ENCODE measurements around the gene AK9.
"Not testable (repeated sequence)": the region's sequence is repeated elsewhere in the genome, so short reads cannot be mapped to it uniquely, and the experiment has no call there.

AK9 gene

DNA sequence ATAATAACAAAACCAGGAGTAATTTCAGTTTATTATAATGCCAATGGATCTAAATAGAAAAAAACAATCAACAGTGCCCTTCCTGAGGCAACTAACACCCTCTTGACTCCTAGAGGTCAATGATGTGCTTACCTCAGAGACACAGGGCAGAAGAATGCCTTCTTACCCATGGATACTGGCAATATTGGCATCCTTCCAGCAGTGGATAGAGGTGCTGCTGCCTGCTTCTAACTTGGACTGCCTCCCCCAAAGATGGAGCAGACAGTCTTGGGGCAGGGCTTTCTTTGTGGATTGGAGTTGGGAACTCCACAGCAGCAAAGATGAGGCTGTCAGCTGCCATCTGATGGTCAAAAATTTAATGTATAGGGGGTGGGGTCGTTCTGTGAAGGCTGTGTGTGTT lies 78.7 kb downstream of the AK9 start:
- no peak for DNase-seq

DNA sequence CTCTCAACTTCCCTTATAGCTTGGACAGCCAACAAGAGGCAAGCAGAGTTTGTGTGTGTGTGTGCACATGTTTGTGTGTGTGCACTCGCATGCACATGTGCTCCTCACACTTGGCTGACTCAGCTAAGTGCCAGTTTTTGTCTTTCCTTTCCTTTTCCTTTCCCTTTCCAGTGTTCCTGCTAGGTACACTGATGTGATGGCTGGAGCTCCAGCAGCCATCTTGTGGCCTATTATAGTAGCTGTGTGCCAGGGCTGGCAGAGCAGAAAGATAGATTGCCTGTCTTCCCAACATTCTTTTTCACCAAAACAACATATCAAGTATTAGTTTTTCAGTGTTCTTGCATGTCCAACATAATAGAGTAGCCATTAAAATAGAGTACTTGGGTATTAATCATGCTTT lies 79.5 kb downstream of the AK9 start:
- no peak for DNase-seq

DNA sequence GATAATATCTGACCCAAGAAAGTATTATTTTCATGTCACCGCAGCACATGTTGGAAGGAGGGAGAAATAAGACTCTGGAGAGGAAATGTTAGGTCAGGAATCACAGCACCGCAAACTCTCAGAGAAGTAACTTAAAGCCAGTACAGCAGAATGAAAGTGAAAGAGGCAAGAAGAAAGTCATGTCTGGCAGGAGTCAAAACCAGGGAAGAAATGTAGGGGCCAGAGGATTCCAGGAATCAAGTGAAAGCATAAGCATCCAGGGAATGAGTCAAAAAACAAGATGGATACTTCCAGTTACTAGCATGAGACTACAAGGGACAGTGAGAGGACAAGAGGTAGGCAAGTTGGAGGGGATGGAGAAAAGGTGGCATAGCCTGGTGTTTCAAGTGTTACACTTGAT lies 80.4 kb downstream of the AK9 start:
- DNase-seq, result peak; percentile 4

DNA sequence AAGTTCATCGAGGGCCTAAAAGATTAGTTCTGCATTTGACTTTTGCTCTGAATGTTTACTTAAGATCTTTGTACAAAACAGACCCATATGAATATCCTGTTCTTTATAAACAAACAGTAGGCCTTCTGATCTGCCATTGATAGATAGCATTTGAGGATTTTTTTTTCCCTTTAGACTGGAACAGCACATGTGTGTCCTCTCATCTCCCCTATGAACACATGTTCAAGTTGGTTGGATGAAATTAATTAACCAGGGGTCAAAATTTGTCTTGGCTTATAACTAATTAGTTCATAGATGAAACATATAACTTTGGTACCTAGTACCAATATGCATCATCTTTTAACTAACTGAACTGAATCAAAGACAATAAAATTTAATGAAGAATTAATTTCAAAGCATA lies 81.3 kb downstream of the AK9 start:
- DNase-seq, result no peak

DNA sequence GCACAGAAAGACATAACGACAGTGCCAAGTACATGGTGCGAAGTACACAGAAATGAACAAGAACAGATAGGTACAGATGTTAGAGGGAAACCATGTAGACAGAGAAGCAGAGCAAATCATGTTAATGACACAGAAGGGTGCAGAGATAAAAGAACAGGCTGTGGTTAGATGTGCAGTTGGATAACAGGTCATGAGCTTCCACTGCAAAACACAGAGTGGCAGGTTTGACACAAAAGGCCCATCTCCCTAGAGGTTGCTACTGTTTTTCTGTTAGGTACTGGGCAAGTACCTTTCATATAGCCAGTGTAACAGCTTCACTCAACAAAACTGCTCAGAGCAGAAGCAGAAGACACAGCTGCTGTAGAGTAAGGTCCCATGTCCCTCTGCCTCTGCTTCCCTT lies 84.6 kb downstream of the AK9 start:
- DNase-seq, result no peak

DNA sequence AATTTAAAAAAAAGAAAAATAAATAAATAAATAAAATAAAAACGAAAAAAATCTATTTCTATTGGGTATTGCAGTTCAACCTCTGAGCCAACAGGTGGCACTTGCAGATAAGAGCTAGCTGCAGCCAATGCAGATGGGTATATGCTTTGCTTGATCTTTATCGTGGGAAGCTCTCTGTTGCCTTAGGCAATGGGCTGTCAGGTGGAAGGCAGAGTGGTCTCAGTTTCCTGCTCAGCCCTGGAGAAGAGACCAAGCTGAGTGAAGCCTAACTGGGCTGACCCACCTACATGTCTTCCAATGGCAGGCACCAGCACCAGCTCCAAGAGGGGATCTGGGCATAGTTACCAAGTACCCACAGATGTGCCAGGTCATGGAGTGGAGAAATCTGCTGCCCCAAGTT lies 95.0 kb downstream of the AK9 start:
- no peak for DNase-seq

DNA sequence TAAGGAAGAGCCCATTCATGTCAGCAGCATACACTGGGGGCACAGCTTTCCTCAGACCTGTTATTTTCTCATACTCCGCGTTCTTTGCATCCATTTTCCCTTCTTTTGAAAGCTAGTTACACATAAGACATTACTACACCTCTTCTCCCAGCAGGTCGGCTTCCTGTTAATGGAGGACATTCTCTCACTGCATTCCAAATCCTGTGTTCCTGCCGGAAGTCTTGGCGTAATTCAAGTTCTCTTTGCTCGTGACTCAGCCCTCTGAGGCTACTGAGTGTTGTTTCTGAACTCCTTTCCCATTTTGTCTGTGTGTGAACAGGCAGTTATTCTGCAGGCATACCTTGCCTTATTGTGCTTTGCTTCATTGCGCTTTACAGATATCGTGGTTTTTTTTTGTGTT lies 110.5 kb downstream of the AK9 start:
- no peak for DNase-seq

DNA sequence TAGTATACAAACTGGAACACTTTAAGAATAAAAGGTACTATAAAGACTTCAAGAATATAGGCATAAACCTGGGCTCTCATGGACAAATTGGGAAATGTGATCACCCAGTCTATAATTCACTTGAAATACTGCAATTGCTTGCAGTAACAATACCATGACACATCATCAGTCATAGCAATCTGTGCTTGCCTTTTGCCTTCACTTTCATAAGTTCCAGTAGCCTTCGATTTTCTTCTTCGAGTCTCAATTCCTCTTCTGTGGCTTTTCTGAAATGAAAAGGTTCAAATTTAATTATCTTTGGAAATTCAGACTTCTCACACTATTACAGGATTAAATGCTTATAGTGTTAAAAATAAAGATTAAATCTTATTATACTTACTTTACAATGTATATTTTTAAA lies 111.6 kb downstream of the AK9 start:
- DNase-seq, result no peak

DNA sequence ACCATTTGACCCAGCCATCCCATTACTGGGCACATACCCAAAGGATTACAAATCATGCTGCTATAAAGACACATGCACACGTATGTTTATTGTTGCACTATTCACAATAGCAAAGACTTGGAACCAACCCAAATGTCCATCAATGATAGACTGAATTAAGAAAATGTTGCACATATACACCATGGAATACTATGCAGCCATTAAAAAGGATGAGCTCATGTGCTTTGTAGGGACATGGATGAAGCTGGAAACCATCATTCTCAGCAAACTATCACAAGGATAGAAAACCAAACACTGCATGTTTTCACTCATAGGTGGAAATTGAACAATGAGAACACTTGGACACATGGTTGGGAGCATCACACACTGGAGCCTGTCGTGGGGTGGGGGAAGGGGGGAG lies 121.1 kb downstream of the AK9 start:
- not testable (repeated sequence) for DNase-seq

DNA sequence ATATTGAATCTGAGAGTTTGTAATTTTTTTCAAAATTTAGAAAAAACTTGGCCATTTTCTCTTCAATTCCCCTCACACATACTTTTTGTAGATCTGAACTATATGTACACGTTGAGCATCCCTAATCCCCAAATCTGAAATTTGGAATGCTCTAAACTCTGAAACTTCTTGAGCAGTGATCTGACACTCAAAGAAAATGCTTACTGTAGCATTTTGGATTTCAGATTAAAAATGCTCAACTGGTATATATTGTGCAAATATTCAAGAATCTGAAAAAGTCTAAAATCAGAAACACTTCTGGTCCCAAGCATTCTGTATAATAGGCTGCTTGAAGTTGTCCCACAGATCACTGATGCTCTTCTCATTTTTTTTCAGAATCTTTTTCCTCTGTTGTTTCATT lies 129.2 kb downstream of the AK9 start:
- DNase-seq, result no peak

DNA sequence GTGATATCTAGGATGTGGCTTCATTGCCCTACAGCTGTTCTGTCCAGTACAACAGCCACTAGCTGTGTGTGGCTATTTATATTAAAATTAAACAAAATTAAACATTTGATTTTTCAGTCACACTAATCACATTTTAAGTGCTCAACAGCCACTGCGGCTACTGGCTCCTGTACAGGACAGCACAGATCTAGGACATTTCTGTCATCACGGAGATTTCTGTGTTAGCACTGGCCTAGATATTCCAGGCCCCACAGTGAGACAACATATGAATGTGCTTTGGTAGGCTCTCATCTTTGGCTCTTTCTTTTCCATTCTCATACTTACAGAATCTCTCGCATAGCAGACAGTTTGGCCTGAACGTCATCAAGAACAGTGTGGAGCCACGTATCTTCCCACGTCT lies 159.6 kb downstream of the AK9 start:
- no peak for DNase-seq

DNA sequence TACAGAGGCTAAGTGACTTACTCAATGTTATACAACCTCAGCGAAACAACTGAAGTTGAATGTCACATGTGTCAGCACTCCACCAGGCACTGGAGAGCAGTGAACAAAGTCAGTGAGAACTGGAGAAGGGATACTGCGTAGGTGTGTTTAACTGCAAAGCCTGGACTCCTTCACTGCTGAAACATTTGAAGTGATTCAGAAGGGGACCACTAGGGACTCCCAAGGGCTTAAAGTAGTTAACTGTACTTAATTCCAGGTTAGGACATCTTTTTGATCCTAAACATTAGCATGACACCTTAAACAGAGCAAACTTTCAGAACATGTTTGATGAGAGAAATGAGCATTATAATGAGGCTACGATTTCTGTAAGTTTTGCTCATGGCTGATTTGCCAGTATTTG lies 163.0 kb downstream of the AK9 start:
- DNase-seq, result peak; percentile 0

DNA sequence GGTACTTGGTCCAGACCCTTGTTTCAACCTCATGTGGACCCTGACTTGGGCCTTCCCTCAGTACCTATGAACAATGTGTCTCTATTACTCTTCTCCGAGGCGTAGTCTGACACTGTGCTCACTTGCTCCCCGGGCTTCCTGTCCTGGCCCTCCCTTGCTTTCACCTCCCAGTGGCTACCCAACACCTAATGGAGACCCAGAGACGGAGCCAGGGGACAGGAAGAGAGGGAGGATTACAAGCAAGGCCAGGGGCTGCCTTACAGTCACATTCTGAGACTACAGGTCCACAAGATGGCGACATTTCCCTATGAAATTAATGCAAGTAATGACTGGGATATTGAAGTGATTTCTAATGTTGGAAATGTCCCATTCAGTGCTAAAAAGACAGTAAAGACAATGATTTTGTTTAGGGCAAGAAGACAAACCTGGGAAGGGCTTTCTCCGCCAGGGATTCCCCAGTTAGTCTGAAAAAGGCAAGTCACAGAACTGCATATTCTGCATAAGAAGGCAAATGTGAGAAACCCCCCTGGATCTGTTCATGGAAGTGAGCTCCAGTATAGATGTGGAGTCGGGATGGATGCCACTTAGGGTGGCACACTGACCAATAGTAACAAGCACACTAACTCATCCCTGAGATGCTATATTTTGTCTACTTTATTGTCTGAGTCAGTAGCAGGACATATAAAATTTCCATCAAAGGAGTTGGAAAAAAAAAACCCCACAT lies 163.9 kb downstream of the AK9 start:
- peak; percentile 6 for DNase-seq

DNA sequence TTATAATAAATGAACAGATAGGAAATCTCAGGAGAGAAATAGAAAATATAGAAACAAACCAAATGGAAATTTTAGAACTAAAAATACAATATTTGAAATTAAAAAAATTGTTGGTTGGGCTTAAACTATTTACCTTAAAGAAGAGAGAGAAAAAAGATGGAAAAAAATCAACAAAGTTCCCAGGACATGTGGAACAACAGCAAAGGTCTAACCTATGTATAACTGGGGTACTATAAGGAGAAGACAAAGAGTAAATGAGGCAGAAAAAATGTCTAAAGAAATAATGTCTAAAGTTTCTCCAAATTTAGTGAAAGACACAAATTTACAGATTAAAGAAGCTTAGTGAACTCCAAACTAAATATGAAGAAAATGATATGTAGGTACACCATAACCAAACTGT lies 166.9 kb downstream of the AK9 start:
- DNase-seq, result no peak

DNA sequence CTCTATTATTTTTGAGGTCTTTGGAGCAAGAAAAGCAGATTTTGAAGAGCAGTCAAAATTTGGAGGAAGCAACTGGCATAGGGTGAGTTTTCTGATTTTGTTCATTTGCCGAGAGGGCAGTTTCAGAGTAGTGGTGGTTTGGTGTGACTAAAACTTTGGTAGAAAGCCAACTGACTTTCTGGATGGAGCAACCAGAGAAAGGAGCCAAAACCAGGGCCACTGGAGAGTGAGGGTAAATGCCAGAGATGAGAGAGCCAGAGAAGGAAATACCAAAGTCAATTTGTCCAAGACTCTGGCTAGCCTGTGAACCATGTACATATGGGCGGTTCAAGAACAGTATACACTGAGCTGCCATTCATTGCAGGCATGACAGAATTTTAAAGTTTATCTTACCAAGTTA lies 167.5 kb downstream of the AK9 start:
- DNase-seq, result no peak

DNA sequence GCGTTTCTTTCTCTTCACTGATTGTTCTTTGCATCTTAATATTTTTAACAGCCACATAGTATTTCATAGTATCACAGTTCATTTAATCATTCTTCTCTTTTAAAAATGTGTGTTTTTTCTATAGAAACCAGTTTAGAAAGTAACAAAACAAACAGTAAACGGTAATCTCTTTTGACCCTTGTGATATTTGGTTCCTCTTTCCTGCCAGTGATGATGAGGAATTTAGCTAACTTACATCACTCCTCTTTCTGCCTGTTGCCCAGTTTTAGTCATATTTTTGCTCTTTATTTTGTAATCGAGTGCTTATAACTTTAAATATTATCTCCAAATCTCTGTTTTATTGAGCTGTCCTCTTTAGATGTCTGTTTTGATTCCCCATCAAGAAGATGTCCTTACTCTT lies 169.9 kb downstream of the AK9 start:
- DNase-seq, result no peak

DNA sequence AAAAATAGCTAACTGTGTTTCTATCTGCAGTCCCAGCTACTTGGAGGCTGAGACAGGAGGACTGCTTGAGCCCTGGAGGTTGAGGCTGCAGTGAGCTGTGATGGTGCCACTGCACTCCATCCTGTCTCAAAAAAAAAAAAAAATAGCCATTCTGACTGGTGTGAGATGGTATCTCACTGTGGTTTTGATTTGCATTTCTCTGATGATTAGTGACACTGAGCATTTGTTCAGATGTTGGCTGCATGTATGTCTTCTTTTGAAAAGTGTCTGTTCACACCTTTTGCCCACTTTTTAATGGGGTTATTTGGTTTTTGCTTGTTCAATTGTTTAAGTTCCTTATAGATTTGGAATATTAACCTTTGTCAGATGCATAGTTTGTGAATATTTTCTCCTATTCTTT lies 171.4 kb downstream of the AK9 start:
- DNase-seq, result not testable (repeated sequence)

DNA sequence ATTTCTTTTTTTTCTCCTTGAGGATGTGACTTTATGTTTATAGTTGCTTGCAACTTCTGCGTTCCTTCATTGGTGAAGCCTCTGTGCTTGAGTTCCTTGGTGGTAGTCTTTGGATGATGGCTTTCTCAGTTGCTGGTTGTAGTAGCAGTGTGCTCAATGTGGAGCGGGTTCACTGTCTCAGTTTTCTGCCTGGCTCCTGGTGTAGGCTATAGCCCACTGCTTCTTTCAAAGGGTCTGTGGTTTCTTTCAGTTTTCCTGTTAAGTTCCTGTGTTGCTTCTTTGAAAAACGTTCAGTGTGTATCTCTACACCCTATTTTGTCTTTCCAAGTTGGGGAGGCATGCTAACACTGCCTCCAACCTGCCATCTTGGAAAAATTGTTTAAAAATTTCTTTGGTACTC lies 174.1 kb downstream of the AK9 start:
- no peak for DNase-seq

DNA sequence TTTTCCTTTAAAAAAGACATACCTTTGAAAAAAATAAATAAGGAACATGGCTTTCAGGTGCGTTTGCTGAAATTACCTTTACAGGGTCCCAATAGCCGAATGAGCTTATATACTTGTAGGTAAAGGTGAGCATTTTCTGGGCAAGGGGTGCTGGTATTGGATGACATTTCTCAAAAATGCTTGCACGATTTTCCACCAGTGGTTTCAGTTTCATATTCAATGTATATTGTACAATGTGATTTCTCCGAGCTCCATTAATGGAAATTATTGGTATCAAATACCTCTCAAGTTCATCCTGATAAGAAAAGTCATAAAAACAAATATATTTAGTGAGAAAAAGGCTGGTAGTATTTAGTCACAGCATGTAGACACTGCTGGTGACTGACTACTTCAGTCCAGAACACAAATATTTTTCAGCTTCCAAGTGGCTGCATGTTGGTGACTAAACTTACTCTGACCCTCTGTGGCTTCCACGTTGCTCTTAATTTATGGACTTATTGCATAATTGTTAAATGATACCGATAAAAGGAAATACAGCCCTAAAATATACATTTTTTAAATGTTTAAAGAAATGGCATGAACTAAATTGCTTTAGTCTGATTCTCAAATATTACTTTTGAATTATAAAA lies 175.1 kb downstream of the AK9 start:
- DNase-seq, result no peak

DNA sequence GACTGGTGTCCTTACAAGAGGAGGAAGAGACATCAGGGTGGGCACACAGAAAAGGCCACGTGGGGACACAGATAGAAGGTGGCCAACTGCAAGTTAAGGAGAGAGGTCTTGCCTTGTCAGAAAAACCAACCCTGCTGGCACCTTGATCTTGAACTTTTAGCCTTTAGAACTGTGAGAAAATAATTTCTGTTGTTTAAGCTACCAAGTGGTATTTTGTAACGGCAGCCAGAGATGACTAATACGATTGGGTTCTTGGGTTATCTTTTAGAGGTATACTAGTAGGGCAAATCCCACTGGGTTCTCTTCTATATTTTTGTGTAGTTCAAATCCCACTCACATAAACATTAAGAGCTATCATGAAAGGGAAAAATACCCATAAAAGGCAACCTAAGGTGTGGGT lies 176.1 kb downstream of the AK9 start:
- no peak for DNase-seq

DNA sequence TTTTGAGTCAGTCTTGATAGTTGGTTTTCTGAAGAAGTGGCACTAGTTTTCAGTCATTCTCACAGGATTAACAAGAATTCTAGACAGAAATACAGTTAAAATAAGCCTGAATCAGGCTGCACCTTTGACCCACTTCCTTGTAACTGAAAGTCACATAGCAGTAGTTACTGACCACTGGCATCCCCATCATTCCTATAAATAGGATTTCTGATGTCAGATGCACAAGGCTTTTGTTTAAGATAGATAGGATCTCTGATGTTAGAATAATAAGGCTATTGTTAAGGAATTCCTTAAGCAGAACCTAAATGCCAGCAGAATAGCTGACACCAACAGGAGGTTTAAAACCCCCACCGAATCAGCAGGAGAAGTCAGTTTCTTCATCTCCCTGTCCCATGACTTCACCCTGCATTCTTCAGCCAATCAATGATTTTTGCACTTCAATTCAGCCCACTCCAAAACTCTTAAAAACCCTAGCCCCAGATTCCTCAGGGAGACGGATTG lies 177.4 kb downstream of the AK9 start:
- no peak for DNase-seq

DNA sequence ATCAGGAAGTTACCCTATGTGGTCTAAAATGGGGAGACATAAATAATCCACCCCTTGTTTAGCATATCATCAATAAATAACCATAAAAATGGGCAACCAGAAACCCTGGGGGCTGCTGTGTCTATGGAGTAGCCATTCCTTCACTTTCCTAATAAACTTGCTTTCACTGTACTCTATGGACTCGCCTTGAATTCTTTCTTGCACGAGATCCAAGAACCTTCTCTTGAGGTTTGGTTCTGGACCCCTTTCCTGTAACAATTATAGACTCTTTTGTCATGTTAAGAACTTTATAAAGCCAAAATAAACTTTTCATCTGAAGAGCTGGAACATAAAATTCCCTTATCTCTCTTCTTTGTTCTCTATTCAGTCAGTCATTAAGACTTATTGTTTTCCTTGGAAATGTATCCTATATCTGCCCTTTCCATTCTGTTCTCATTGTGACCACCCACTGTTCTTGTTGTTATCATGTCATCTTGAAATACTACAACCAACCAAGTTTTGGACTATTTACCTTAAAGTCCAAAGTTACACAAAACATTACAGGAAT lies 178.7 kb downstream of the AK9 start:
- no peak for DNase-seq

DNA sequence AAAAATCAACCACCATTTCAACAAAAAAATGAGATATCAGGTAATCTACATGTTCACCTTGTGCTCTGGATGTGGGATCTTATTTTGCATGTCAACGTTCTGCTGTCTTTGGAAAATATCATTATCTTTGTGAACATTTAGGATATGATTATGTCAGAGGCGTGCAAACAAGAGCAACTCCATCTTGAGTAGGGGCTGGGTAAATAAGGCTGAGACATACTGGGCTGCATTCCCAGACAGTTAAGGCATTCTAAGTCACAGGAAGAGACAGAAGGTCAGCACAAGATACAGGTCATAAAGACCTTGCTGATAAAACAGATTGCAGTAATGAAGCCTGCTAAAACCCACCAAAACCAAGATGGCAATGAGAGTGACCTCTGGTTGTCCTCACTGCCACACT lies 179.2 kb downstream of the AK9 start:
- DNase-seq, result no peak

DNA sequence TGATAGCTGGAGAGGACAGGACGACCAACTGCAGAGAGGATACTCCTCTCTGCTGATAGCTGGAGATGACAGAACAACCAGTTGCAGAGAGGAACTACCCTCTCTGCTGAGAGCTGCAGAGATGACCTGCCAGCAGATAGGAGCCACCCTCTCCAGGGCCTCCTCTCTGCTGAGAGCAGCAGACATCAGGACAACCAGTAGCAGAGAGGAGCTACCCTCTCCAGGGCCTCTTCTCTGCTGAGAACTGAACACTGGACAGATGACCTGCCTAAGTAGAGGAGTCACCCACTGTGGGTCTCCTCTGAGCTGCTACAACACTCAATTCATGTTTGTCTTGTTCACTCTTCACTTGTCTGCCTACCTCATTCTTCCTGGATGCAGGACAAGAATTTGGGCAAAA lies 180.6 kb downstream of the AK9 start:
- no peak for DNase-seq
